Measurements from ENCODE around the gene PALLD. TPM values are rescaled to one million over a fixed set of nuclear protein-coding genes. Genes with fewer than 3 reads are reported as not detected.

PALLD gene
- polyA plus RNA-seq, 1 donor from 2014 or later: 20.5 TPM

DNA sequence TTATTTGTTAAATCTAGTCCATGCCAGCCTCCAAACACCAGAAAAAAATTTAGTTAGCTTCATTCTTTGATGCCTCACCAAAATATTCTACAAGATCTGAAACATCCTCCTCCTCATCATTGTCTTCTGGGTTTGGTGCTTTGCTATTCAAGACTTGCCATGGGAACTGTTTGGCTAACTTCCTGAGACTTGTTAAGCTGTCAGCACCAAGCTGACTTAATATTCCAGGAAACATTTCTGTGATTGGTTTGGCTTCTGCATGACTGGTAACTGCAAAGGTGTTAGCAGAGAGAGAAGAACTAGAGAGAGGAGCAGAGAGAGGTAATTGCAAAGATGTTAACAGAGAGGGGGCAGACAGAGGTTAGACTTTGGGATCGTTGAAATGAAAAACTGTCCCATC lies 101.3 kb downstream of the PALLD start:
- H3K4me3 ChIP-seq (ENCODE audit: low read length): no peak overlapping the region
- no peaks in the 10 kb centered on the region for H3K79me2 ChIP-seq (replicated peaks; ENCODE audit: insufficient read depth, low read length)
- no peaks in the 10 kb centered on the region for H3K36me3 ChIP-seq (ENCODE audit: insufficient read depth, low read length)
- no peaks in the 10 kb centered on the region for H3F3A ChIP-seq (ENCODE audit: insufficient read depth, low read length, poor library complexity, severe bottlenecking)
- TF ChIP-seq, protein P1, sequence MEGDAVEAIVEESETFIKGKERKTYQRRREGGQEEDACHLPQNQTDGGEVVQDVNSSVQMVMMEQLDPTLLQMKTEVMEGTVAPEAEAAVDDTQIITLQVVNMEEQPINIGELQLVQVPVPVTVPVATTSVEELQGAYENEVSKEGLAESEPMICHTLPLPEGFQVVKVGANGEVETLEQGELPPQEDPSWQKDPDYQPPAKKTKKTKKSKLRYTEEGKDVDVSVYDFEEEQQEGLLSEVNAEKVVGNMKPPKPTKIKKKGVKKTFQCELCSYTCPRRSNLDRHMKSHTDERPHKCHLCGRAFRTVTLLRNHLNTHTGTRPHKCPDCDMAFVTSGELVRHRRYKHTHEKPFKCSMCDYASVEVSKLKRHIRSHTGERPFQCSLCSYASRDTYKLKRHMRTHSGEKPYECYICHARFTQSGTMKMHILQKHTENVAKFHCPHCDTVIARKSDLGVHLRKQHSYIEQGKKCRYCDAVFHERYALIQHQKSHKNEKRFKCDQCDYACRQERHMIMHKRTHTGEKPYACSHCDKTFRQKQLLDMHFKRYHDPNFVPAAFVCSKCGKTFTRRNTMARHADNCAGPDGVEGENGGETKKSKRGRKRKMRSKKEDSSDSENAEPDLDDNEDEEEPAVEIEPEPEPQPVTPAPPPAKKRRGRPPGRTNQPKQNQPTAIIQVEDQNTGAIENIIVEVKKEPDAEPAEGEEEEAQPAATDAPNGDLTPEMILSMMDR (IDR thresholded peaks at IDR 0.05; ENCODE audit: poor library complexity, severe bottlenecking): no peak
- no peak for TF ChIP-seq EZH2 (IDR thresholded peaks at IDR 0.05; ENCODE audit: borderline replicate concordance, insufficient read depth, low read length, poor library complexity, severe bottlenecking)
- no peak for TF ChIP-seq RAD21 (conservative IDR thresholded peaks at IDR 0.05)
- TF ChIP-seq SMC3 (conservative IDR thresholded peaks at IDR 0.05; ENCODE audit: poor library complexity): no peak
- no peak for TF ChIP-seq POLR2AphosphoS5 (IDR thresholded peaks at IDR 0.05)
- no peaks in the 10 kb centered on the region for H3K27me3 ChIP-seq (ENCODE audit: insufficient read depth, low read depth, low read length)
- H3K9me2 ChIP-seq (ENCODE audit: insufficient read depth, low read length): no peaks in the 10 kb centered on the region
- H3K9me3 ChIP-seq (ENCODE audit: low read length): no peaks in the 10 kb centered on the region
- H4K20me1 ChIP-seq (ENCODE audit: insufficient read depth): no peaks in the 10 kb centered on the region
- no peak overlapping the region for H3K27ac ChIP-seq (ENCODE audit: low read length)
- H3K4me2 ChIP-seq (ENCODE audit: low read length): no peak overlapping the region
- no peak overlapping the region for H2AFZ ChIP-seq (ENCODE audit: low read depth, low read length)
- no peak overlapping the region for H3K9ac ChIP-seq (ENCODE audit: low read length)

DNA sequence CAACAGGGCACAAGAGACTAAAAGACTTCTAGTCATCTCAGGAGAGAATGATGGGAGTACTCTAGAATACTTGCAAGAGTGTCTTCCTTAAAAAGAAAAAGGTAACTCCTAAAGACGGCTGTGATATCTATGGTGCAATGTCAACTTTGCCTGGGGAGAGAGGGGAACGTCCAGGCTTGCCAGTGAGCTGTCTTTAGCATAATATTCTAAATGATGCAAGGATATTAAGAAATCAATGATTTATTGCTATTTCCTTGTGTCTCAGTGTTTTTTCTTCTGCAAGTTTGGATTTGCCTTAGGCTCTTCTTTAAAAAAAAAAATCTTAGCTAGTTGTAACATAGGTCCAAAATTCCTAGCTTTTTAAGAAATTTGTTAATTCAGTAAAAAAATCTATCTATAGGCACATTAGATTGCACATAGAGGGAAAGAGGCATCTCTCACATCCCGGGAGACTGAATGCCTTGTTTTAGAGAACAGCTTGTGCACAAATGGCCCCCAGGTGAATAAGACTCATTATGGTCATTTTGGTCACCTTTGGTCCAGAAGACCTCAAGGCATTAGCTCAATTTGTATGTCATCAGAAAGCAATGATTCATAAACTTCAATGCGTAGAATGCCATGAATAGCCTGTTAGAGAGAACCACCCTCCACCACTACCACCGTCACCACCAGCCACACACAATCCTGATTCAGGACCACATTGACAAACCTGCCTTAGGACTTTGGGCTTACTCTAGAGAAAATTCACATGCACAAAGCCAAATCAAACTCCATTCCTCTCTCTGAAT lies 104.1 kb downstream of the PALLD start:
- Histone ChIP-seq H3K4me2 (ENCODE audit: low read length) (no peak overlapping the region), H2AFZ (ENCODE audit: low read depth, low read length) (no peak overlapping the region), H3K9me3 (ENCODE audit: low read length) (no peaks in the 10 kb centered on the region), H3K9me2 (ENCODE audit: insufficient read depth, low read length) (no peaks in the 10 kb centered on the region), H4K20me1 (ENCODE audit: insufficient read depth) (no peaks in the 10 kb centered on the region), H3K36me3 (ENCODE audit: insufficient read depth, low read length) (no peaks in the 10 kb centered on the region), H3K27me3 (ENCODE audit: insufficient read depth, low read depth, low read length) (no peaks in the 10 kb centered on the region), H3K79me2 (replicated peaks; ENCODE audit: insufficient read depth, low read length) (no peaks in the 10 kb centered on the region), H3K4me3 (ENCODE audit: low read length) (no peak overlapping the region), H3K27ac (ENCODE audit: low read length) (no peak overlapping the region), H3F3A (ENCODE audit: insufficient read depth, low read length, poor library complexity, severe bottlenecking) (no peaks in the 10 kb centered on the region), H3K9ac (ENCODE audit: low read length) (no peak overlapping the region)
- TF ChIP-seq TAF1 (IDR thresholded peaks at IDR 0.05; ENCODE audit: low read depth) (no peak), EP300 (conservative IDR thresholded peaks at IDR 0.05; ENCODE audit: poor library complexity, severe bottlenecking) (no peak), POLR2AphosphoS5 (IDR thresholded peaks at IDR 0.05) (no peak), EZH2 (IDR thresholded peaks at IDR 0.05; ENCODE audit: borderline replicate concordance, insufficient read depth, low read length, poor library complexity, severe bottlenecking) (no peak), MXI1 (conservative IDR thresholded peaks at IDR 0.05; ENCODE audit: poor library complexity, severe bottlenecking) (no peak), SMC3 (conservative IDR thresholded peaks at IDR 0.05; ENCODE audit: poor library complexity) (no peak), RAD21 (conservative IDR thresholded peaks at IDR 0.05) (no peak)
- TF ChIP-seq, protein P1 (IDR thresholded peaks at IDR 0.05; ENCODE audit: poor library complexity, severe bottlenecking): no peak
- TF ChIP-seq, protein P2, sequence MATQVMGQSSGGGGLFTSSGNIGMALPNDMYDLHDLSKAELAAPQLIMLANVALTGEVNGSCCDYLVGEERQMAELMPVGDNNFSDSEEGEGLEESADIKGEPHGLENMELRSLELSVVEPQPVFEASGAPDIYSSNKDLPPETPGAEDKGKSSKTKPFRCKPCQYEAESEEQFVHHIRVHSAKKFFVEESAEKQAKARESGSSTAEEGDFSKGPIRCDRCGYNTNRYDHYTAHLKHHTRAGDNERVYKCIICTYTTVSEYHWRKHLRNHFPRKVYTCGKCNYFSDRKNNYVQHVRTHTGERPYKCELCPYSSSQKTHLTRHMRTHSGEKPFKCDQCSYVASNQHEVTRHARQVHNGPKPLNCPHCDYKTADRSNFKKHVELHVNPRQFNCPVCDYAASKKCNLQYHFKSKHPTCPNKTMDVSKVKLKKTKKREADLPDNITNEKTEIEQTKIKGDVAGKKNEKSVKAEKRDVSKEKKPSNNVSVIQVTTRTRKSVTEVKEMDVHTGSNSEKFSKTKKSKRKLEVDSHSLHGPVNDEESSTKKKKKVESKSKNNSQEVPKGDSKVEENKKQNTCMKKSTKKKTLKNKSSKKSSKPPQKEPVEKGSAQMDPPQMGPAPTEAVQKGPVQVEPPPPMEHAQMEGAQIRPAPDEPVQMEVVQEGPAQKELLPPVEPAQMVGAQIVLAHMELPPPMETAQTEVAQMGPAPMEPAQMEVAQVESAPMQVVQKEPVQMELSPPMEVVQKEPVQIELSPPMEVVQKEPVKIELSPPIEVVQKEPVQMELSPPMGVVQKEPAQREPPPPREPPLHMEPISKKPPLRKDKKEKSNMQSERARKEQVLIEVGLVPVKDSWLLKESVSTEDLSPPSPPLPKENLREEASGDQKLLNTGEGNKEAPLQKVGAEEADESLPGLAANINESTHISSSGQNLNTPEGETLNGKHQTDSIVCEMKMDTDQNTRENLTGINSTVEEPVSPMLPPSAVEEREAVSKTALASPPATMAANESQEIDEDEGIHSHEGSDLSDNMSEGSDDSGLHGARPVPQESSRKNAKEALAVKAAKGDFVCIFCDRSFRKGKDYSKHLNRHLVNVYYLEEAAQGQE (IDR thresholded peaks at IDR 0.05; ENCODE audit: borderline replicate concordance): no peak
